SK-N-SH treated with all-trans-retinoic acid at 6 μM for 48 hours (cell line): ENCODE results near the gene ISCA2.

Source experiments
- ATAC-seq: fragments of 200-7000 bp; cut with Tn5 transposase; 3 replicates; pipeline ENCODE4 v1.9.1; 2020; ENCODE audit warnings: mild to moderate bottlenecking, moderate library complexity
- ARNTL ChIP-seq: fragments of 450-650 bp; formaldehyde crosslinking; IDR thresholded peaks from 2 replicates; pipeline ENCODE4 v1.5.0; 2020; ENCODE audit warnings: low read depth, mild to moderate bottlenecking, moderate library complexity, borderline replicate concordance
- CSDC2 ChIP-seq: fragments of 250-450 bp; sonication (Bioruptor Pico); IDR thresholded peaks from 2 replicates; pipeline ENCODE4 v1.5.0; 2020; ENCODE audit warnings: mild to moderate bottlenecking, moderate library complexity
- CSRNP3 ChIP-seq: fragments of 250-450 bp; sonication (Bioruptor Pico); IDR thresholded peaks from 2 replicates; pipeline ENCODE4 v1.5.1; 2021; ENCODE audit warnings: mild to moderate bottlenecking, moderate library complexity
- ESRRG ChIP-seq: fragments of 250-450 bp; sonication (Bioruptor Pico); IDR thresholded peaks from 2 replicates; pipeline ENCODE4 v1.6.1; 2021; ENCODE audit warnings: mild to moderate bottlenecking
- GLIS3 ChIP-seq: fragments of 250-450 bp; sonication (Bioruptor Pico); IDR thresholded peaks from 2 replicates; pipeline ENCODE4 v1.5.0; 2020; ENCODE audit warnings: mild to moderate bottlenecking, moderate library complexity
- ISL1 ChIP-seq: fragments of 250-450 bp; sonication (Bioruptor Pico); IDR thresholded peaks from 2 replicates; pipeline ENCODE4 v2.1.2; 2022; ENCODE audit warnings: mild to moderate bottlenecking, moderate library complexity
- OSR1 ChIP-seq: fragments of 250-450 bp; sonication (Bioruptor Pico); IDR thresholded peaks from 2 replicates; pipeline ENCODE4 v1.8.0; 2022; ENCODE audit warnings: moderate library complexity, mild to moderate bottlenecking, inconsistent platforms
- PPARA ChIP-seq: fragments of 250-450 bp; sonication (Bioruptor Pico); IDR thresholded peaks from 2 replicates; pipeline ENCODE4 v1.5.0; 2020; ENCODE audit warnings: mild to moderate bottlenecking, borderline replicate concordance
- RARB ChIP-seq: fragments of 250-450 bp; sonication (Bioruptor Pico); IDR thresholded peaks from 2 replicates; pipeline ENCODE4 v1.8.0; 2021; ENCODE audit warnings: mild to moderate bottlenecking, moderate library complexity
- SNAI2 ChIP-seq: fragments of 250-450 bp; sonication (Bioruptor Pico); IDR thresholded peaks from 2 replicates; pipeline ENCODE4 v1.5.0; 2020; ENCODE audit warnings: mild to moderate bottlenecking, moderate library complexity
- TCF4 ChIP-seq: fragments of 250-450 bp; sonication (Bioruptor Pico); IDR thresholded peaks from 2 replicates; pipeline ENCODE4 v1.8.0; 2021; ENCODE audit warnings: mild to moderate bottlenecking, moderate library complexity, borderline replicate concordance
- TOX ChIP-seq: fragments of 250-450 bp; sonication (Bioruptor Pico); IDR thresholded peaks from 2 replicates; pipeline ENCODE4 v1.8.0; 2021; ENCODE audit warnings: mild to moderate bottlenecking, moderate library complexity, borderline replicate concordance
- TSHZ2 ChIP-seq: fragments of 250-450 bp; sonication (Bioruptor Pico); IDR thresholded peaks from 2 replicates; pipeline ENCODE4 v1.5.0; 2020; ENCODE audit warnings: mild to moderate bottlenecking, moderate library complexity
- ZC3H10 ChIP-seq: fragments of 250-450 bp; sonication (Bioruptor Pico); IDR thresholded peaks from 2 replicates; pipeline ENCODE4 v1.5.1; 2021; ENCODE audit warnings: mild to moderate bottlenecking, moderate library complexity
- ZFP3 ChIP-seq: fragments of 250-450 bp; sonication (Bioruptor Pico); IDR thresholded peaks from 2 replicates; pipeline ENCODE4 v1.5.0; 2020; ENCODE audit warnings: mild to moderate bottlenecking, moderate library complexity
- ZNF565 ChIP-seq: fragments of 450-650 bp; formaldehyde crosslinking; conservative IDR thresholded peaks from 2 replicates; pipeline ENCODE4 v1.5.0; 2020; ENCODE audit warnings: low read depth, mild to moderate bottlenecking, moderate library complexity
- ZNF70 ChIP-seq: fragments of 450-650 bp; formaldehyde crosslinking; IDR thresholded peaks from 2 replicates; pipeline ENCODE4 v1.5.0; 2020; ENCODE audit warnings: mild to moderate bottlenecking, moderate library complexity
- TF ChIP-seq, protein P1 (sequence below): fragments of 250-450 bp; sonication (Bioruptor Pico); IDR thresholded peaks from 2 replicates; pipeline ENCODE4 v1.8.0; 2020; ENCODE audit warnings: mild to moderate bottlenecking, moderate library complexity, borderline replicate concordance
- TF ChIP-seq, protein P2 (sequence below): fragments of 250-450 bp; sonication (Bioruptor Pico); IDR thresholded peaks from 2 replicates; pipeline ENCODE4 v1.5.1; 2020; ENCODE audit warnings: low read depth, mild to moderate bottlenecking, moderate library complexity
- TF ChIP-seq, protein P3 (sequence below): fragments of 250-450 bp; sonication (Bioruptor Pico); IDR thresholded peaks from 2 replicates; pipeline ENCODE4 v1.8.0; 2021; ENCODE audit warnings: low read depth, mild to moderate bottlenecking, moderate library complexity, borderline replicate concordance

ISCA2 gene

DNA sequence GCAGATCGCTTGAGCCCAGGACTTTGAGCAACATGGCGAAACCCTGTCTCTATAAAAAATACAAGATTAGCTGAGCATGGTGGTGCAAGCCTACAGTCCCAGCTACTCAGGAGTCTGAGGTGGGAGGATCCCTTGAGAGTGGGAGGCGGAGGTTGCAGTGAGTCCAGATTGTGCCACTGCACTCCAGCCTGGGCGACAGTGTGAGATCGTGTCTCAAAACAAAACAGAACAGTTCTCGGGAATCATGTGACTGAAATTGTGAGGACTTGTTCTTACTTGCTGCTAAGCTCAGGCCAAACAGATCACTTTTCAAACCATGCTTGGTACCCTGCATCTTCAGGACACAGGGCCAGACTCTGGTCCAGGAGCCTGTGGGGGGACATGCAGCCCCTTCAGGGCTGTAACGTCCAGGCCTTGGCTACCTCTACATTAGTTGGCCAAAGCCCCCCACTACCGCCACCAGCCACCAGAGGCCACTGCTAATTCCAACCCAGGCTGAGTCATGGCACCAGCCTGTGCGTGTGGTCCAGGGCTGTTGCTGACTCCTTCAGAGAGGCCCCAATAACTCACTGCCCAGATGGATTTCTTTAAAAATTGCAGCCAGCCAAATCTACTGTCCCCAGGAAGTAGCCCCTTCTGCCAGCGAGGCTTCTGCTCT lies 34.1 kb upstream of the ISCA2 start (continued):
- TF ChIP-seq TSHZ2 (CRISPR knock-in tag) (no peak), ZNF565 (CRISPR knock-in tag) (no peak), ZFP3 (CRISPR knock-in tag) (no peak), SNAI2 (CRISPR knock-in tag) (no peak), PPARA (CRISPR knock-in tag) (no peak), ZC3H10 (CRISPR knock-in tag) (no peak), CSDC2 (CRISPR knock-in tag) (no peak)

- TF ChIP-seq ZNF565 (CRISPR knock-in tag) (no peak), ZC3H10 (CRISPR knock-in tag) (no peak), OSR1 (no peak), TOX (no peak), TCF4 (CRISPR knock-in tag) (no peak), RARB (CRISPR knock-in tag) (no peak)
- no peak for ATAC-seq
Measured at GRCh38 chr14:74459976-74460375, 33.6 kb upstream of the ISCA2 start.

- ATAC-seq, result no peak
- no peak for TF ChIP-seq OSR1
- no peak for TF ChIP-seq TSHZ2 (CRISPR knock-in tag)
- TF ChIP-seq, protein P1, sequence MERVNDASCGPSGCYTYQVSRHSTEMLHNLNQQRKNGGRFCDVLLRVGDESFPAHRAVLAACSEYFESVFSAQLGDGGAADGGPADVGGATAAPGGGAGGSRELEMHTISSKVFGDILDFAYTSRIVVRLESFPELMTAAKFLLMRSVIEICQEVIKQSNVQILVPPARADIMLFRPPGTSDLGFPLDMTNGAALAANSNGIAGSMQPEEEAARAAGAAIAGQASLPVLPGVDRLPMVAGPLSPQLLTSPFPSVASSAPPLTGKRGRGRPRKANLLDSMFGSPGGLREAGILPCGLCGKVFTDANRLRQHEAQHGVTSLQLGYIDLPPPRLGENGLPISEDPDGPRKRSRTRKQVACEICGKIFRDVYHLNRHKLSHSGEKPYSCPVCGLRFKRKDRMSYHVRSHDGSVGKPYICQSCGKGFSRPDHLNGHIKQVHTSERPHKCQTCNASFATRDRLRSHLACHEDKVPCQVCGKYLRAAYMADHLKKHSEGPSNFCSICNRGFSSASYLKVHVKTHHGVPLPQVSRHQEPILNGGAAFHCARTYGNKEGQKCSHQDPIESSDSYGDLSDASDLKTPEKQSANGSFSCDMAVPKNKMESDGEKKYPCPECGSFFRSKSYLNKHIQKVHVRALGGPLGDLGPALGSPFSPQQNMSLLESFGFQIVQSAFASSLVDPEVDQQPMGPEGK (CRISPR knock-in tag), result no peak
- no peak for TF ChIP-seq ESRRG (CRISPR knock-in tag)
- no peak for TF ChIP-seq ZNF70
- no peak for TF ChIP-seq ISL1 (CRISPR knock-in tag)
- no peak for TF ChIP-seq ZFP3 (CRISPR knock-in tag)
- TF ChIP-seq, protein P2, sequence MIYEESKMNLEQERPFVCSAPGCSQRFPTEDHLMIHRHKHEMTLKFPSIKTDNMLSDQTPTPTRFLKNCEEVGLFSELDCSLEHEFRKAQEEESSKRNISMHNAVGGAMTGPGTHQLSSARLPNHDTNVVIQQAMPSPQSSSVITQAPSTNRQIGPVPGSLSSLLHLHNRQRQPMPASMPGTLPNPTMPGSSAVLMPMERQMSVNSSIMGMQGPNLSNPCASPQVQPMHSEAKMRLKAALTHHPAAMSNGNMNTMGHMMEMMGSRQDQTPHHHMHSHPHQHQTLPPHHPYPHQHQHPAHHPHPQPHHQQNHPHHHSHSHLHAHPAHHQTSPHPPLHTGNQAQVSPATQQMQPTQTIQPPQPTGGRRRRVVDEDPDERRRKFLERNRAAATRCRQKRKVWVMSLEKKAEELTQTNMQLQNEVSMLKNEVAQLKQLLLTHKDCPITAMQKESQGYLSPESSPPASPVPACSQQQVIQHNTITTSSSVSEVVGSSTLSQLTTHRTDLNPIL, result no peak
- TF ChIP-seq ARNTL (CRISPR knock-in tag), result no peak
- no peak for TF ChIP-seq ZC3H10 (CRISPR knock-in tag)
- no peak for TF ChIP-seq GLIS3
- TF ChIP-seq, protein P3, sequence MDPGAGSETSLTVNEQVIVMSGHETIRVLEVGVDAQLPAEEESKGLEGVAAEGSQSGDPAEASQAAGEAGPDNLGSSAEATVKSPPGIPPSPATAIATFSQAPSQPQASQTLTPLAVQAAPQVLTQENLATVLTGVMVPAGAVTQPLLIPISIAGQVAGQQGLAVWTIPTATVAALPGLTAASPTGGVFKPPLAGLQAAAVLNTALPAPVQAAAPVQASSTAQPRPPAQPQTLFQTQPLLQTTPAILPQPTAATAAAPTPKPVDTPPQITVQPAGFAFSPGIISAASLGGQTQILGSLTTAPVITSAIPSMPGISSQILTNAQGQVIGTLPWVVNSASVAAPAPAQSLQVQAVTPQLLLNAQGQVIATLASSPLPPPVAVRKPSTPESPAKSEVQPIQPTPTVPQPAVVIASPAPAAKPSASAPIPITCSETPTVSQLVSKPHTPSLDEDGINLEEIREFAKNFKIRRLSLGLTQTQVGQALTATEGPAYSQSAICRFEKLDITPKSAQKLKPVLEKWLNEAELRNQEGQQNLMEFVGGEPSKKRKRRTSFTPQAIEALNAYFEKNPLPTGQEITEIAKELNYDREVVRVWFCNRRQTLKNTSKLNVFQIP (CRISPR knock-in tag), result no peak
- no peak for TF ChIP-seq CSRNP3
Measured at GRCh38 chr14:74462993-74463392, 30.6 kb upstream of the ISCA2 start.
